GM21529 (cell line): Measurements from ENCODE around the gene RARRES1.
"Not testable (repeated sequence)": the region's sequence is repeated elsewhere in the genome, so short reads cannot be mapped to it uniquely, and the experiment has no call there.

Experiments
- ATAC-seq: cut with Tn5 transposase; IDR thresholded peaks from one replicate; pipeline ENCODE4 v1.9.1; 2021; ENCODE audit not compliant: unreplicated experiment

Gene RARRES1

GRCh38 chr3:158696618-158697017 lies 35.6 kb downstream of the RARRES1 start:
- ATAC-seq = no peak

- ATAC-seq = not testable (repeated sequence)
These were observed 38.3 kb downstream of the RARRES1 start for GRCh38 chr3:158693866-158694456.

DNA sequence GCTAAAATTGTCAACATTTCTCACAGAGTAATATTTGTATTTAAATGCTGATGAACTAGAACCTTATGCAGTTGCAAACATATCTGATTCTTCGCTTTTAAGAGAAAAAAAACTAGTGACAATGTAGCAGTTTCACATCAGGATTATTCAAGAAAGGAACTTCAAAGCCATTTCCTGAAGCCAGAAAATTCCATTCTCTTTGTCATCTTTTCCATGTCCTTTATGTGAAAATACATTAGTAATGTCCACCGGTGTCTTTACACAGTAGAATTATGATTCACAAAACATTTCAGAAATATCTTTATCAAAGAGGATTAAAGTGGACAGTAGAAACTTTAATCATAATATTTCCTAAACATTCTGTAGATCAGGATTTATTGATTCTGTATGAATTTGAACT lies 47.1 kb downstream of the RARRES1 start:
- ATAC-seq = no peak

GRCh38 chr3:158683230-158683962 lies 48.9 kb downstream of the RARRES1 start:
- no peak for ATAC-seq

GRCh38 chr3:158680861-158681260 lies 51.4 kb downstream of the RARRES1 start:
- no peak for ATAC-seq

- ATAC-seq = no peak
These were observed 52.7 kb downstream of the RARRES1 start for GRCh38 chr3:158679547-158680000.

- no peak for ATAC-seq
These were observed 53.6 kb downstream of the RARRES1 start for GRCh38 chr3:158678687-158679086.

DNA sequence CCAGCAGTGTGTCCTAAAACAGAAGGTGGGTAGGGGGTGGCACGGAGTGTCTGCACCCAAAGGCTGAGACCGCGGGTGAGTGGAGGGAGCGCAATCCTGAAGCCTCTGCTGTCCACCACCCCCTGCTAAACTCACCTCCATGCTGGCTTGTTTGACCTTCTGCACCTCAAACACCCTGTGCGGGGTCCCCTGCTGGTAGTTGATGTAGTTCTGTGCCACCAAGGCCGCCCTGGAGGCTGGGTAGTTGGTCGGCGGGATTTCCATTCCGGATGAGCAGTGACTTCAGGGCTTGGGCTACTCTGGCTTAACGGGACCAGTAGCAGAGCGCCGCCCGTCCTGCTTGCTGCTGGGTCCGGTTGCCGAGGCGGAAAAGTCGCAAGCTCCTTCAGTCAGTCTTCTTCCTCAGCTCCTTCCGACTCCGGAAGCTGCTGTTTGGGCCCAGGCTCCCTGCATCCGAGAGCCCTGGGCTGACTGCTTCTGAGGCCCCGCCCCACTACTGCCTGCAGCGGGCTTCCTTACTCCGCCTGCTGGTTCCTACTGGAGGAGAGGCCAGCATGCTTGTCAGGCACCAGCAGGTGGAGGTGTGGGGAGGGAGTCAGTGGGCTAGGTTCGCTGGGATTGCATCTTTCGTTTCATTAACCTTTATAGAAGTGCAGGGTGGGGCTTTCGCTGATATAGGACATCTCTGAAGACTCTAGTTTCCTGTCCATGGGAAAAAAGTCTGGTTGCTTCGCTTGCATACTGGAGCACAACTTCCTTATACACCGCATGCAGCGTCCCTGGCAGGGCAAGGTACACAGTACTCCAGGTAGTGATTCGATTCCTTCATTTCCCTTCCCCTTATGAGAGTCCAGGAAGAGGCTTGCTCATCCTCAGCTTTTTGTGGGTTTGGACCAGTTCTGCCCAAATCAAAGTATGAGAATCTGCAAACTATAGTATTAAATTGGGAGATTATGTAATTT lies 59.8 kb downstream of the RARRES1 start, which contains the start of gene LXN:
Gene LXN (minus strand): TSS at position 434 of the 962 bp plus-strand sequence. CDS start 170 bp downstream, at position 264.
- peak; percentile 100 for ATAC-seq

- no peak for ATAC-seq
These were observed 60.4 kb downstream of the RARRES1 start for GRCh38 chr3:158671821-158672214.

DNA sequence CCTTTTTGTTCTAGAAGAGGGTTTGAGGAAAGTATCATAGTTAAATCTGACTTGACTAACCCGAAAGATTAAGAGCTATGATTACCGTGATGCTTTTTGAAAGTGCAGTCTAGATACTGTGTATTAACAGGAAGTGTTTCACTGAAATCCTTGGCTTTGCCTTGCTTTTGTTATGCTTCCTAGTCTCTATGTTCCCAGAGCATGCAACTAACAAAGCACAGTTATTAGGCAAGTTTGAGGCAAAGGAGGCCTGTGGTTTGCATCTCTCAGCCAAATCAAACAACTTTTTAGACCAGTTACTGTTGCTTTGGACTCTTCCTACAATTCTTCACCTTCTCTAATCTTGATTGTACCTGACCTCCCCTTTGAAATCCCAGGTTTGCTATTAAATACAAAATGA lies 63.8 kb downstream of the RARRES1 start:
- no peak for ATAC-seq

- no peak for ATAC-seq
These were observed 65.8 kb downstream of the RARRES1 start for GRCh38 chr3:158666416-158666815.

DNA sequence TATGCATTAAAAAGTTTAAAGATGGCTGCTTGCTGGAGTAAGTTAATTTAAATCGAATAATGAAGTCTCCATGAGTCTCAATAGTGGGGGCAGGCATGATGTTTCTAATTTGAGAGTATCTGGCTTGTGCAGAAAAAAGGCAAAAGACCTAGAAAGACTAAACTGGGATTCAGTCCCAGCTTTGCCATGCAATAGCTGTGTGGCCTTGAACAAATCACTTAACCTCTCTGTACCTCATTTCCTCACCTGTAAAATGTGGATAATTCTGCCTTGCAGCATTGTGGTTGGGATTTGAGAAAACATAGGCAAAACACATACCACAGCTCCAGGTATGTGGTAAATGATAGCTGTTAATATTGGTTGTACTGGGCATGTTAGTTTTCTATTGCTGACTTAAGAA lies 68.4 kb downstream of the RARRES1 start:
- ATAC-seq = no peak

DNA sequence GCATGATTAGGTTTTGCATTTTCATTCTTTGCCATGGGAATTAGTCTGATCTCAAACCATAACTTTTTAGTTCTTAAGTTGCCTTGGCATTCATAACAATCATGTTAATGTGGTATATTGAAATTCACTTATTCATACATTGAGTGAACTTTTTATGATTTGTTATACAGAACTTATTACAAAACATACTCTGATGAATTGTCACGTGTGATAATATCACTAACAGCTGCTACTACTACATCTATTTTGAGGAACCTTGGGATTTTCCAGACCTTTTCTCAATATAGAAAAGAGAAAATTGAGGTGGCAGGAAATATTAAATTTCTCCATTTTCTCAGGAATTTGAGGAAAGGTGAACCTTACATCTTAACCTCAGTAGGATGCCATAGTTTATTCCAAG lies 69.0 kb downstream of the RARRES1 start:
- ATAC-seq = no peak

GRCh38 chr3:158660711-158661110 lies 71.5 kb downstream of the RARRES1 start:
- no peak for ATAC-seq

DNA sequence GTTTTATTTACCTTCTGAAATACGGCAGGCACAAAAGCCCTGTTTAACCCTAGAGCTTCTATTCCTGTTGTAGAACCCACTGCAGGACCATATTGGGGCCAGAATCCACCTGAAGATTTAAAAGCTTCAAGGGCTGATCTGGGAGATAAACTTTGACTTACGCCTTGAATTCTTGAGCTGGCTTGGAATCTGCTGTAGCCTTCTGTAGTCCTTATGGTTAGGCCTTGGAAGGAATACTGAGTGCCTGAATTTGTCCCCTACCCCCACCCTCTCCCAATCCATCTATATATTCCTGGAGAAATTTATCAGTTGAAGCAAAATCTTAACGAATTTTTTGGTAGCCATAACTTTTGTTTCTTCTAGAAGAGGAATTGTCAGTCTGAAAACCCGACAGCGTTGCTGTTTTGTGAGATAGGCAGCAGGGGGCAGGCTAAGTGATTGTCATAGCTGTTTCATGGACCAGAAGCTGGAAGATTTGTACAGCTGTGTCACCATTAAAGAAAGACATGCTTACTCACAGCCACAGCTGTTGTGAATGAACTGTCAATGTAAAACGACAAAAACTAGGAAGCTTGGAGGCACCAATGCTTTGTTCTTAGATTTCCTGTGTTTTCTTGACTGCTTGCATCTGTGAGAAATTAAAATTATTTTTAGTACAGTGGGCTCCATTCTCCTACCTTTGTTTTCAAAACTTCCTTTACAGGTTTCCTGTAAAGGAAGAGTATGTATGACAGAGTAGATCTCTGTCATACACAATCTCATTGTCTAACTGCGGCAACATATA lies 72.6 kb downstream of the RARRES1 start:
- ATAC-seq = peak; percentile 91

GRCh38 chr3:158658889-158659288 lies 73.4 kb downstream of the RARRES1 start:
- ATAC-seq = no peak

GRCh38 chr3:158652463-158652862 lies 79.8 kb downstream of the RARRES1 start:
- no peak for ATAC-seq

GRCh38 chr3:158651192-158651591 lies 81.1 kb downstream of the RARRES1 start:
- ATAC-seq = no peak

DNA sequence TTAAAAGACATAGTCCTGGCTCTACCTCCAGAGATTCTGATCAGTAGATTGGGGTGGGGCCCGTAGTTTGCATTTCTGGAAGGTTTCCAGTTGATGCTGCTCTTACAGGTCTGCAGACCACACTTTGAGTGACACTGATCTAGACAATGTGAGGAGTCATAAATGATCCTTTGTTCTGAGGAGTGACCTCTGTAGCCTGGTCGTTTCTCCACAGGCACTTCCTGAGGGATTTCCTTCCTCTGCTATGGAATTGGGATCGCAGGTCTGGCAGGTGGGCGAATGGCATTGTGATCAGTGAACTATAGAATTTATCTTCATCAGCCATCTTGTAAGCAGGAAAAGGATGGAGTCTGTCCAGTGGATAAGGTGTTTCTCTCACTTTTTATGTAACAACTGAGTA lies 82.5 kb downstream of the RARRES1 start:
- no peak for ATAC-seq
